Limb (tissue), 2 donors: ENCODE measurements around the gene MYCBP.
A peak's percentile ranks its signal among the peaks of the same experiment; 100 is the strongest.
"Not testable (repeated sequence)": the region's sequence is repeated elsewhere in the genome, so short reads cannot be mapped to it uniquely, and the experiment has no call there.

ENCODE experiments used
- DNase-seq, 2 donors: peaks; one replicate each; pipeline ENCODE4 v3.0.0-alpha.2; 2016; ENCODE audit errors: extremely low spot score in 2 of 2

Gene MYCBP, protein sequence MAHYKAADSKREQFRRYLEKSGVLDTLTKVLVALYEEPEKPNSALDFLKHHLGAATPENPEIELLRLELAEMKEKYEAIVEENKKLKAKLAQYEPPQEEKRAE

GRCh38 chr1:38873027-38873969, at the start of gene MYCBP:
Gene MYCBP, minus strand, starts transcription at chr1:38873348. Its CDS starts 43 bp downstream, at chr1:38873305.
- DNase-seq, result peak; percentile 97 to 98

GRCh38 chr1:38919130-38919529, 46.0 kb upstream of the MYCBP start:
- no peak for DNase-seq

GRCh38 chr1:38918568-38918967, 45.4 kb upstream of the MYCBP start:
- no peak for DNase-seq

- no peak for DNase-seq
Measured at GRCh38 chr1:38917772-38918171, 44.6 kb upstream of the MYCBP start.

GRCh38 chr1:38917337-38917736, 44.2 kb upstream of the MYCBP start:
- no peak for DNase-seq

- DNase-seq, result no peak
Measured at GRCh38 chr1:38915352-38915948, 42.3 kb upstream of the MYCBP start.

GRCh38 chr1:38914908-38915307, 41.8 kb upstream of the MYCBP start:
- not testable (repeated sequence) for DNase-seq

GRCh38 chr1:38908821-38909220, 35.7 kb upstream of the MYCBP start:
- DNase-seq, result no peak

DNA sequence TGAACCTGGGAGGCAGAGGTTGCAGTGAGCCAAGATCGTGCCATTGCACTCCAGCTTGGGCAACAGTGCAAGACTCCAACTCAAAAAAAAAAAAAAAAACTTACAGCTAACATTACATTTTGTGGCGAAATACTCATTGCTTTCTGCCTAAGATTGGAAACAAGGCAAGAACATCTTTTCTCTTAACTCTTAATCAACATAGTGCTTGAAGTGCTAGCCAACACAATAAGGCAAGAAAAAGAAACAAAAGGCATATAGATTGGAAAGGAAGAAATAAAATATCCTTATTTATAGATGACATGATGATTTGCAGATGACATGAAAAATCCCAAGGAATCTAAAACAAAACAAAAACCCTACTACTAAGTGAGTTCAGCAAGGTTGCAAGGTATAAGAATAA, 32.8 kb upstream of the MYCBP start:
- DNase-seq, result no peak

DNA sequence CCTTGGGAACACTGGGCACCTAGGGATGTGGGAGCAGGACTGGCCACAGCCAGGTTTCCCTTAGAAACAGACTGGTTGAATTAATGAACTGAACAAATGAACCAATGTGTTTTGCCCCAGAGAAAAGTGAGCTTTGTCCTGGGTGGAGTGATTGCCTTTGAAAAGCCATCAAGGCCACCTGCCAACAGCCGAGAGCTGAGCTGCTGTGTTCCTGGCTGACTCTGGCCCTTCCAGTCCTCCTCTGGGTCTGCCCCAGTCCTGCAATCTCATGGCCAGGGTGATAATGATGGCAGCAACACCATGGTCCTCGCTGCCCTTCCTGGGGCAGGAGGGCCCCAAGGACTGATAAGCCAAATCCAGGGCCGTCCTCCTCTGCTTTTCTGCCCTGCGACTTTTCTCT, 26.4 kb upstream of the MYCBP start:
- no peak for DNase-seq

DNA sequence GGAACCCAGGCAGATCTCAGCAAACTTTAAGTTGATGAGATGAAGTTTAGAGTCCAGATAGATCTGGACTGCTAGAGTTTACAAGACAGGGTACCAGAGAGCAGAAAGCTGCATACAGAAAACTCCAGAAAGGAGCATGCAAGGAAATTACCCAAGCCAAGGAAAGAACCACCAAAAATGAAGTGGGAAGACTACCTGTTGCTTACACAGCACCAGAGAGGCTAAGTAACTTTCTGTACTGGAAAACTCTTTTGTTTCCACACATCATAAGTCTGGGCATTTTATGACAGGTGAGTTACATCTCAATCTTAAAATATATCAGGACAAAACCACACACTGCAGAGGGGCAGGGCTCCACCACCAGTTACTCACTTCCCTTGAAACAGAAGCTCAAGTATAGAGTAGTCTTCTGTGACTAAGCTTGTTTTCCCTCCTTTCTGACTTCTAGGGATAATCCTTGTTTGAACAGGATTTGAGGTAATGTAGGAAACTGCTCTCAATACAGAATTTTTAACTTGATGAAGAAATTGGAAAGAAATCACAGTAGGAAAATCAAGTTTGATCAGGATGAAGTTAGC, 25.6 kb upstream of the MYCBP start:
- no peak for DNase-seq

GRCh38 chr1:38896169-38896568, 23.0 kb upstream of the MYCBP start:
- DNase-seq, result no peak

DNA sequence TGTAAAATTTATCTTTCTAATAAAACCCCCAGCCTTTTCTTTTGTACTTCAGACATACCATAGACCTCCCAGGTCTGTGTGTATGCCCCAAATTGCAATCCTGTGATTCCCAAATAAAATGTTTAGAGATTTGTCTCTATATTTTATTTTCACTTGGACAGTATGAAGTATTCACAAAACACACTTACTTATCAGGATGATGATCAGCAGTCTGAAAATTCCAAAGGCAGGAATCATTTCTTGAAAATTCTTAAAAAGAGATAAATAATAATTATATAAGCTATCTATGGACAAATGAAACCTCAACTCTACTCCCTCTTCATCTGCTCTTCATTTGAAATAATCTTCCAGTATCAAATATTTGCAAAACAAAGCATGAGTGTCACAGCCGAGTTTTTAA, 19.8 kb upstream of the MYCBP start:
- no peak for DNase-seq

- no peak for DNase-seq
Measured at GRCh38 chr1:38891753-38892152, 18.6 kb upstream of the MYCBP start.

GRCh38 chr1:38889589-38889988, 16.4 kb upstream of the MYCBP start:
- no peak for DNase-seq

DNA sequence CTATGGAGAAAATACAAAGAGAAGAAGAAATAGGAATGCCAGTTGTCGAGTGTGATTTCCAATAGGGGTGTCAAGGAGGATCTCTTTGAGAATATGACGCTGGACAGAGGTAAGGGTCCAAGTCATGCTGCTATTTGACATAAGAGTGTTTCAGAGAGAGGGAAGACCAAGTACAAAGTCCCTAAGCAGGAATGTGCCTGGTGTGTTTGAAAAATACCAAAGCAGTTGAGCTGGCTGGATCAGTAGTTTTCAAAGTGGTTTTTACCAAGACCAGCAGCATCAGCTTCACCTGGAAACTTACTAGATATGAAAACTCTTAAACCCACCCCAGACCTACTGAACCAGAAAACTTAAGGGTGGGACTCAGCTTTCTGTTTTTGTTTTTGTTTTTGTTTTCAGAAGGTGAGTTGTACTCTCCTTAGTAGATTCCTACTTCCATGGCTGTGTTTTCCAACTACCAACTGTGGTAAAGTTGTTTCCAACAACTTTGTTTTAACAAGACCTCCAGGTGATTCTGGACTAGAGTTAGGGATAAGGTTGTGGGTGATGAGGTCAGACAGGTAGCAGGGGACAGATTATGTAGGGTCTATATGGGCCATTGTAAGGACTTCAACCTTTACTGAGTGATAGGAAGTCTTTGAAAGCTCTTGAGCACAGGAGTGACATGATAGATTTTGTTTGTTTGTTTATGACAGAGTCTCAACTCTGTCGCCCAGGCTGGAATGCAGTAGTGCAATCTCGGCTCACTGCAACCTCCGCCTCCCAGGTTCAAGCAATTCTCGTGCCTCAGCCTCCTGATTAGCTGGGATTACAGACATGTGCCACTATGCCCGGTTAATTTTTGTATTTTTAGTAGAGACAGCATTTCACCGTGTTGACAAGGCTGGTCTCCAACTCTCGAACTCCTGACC, 15.5 kb upstream of the MYCBP start:
- DNase-seq, result no peak

- no peak for DNase-seq
Measured at GRCh38 chr1:38885092-38885491, 11.9 kb upstream of the MYCBP start.

DNA sequence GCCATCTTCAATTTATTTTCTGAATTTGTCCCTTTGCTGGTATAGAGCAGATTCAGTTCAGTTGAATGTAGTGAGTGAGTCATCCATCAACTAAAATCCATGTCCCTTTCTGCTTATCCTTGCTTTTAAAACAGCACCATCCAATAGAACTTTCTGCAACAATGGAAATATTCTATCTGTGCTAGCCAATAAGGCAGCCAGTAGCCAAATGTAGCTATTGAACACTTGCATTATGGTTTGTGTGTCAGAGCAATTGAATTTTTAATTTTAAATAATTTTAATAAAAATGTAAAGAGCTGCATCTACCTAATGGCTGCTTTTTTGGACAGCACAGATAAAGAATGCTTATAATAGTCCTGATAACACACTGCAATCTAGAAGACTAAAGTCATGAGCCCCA, 8.3 kb upstream of the MYCBP start, which contains the start of gene GJA9:
Gene GJA9, minus strand, starts transcription at position 101 of the 400 bp plus-strand sequence. CDS start 5,489 bp downstream, outside the sequence.
- no peak for DNase-seq

DNA sequence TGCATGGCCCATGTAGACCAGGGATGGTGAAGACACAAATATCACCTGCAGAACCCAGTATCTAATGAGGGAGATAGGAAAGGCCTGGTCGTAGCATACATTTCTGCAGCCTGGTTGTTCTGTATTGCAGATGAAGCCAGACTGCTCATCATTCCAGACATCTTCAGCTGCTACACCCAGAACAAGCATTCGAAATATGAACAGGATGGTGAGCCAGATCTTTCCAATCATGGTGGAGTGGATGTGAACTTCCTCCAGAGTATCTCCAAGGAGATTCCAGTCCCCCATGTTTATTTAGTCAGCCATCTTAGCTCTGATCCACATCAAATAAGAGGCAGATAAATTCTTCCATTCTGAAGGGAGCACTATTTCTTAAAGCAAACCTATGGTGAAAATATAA, 2.7 kb upstream of the MYCBP start:
- no peak for DNase-seq

- no peak for DNase-seq
Measured at GRCh38 chr1:38872401-38873026, 634 bp downstream of the MYCBP start.

DNA sequence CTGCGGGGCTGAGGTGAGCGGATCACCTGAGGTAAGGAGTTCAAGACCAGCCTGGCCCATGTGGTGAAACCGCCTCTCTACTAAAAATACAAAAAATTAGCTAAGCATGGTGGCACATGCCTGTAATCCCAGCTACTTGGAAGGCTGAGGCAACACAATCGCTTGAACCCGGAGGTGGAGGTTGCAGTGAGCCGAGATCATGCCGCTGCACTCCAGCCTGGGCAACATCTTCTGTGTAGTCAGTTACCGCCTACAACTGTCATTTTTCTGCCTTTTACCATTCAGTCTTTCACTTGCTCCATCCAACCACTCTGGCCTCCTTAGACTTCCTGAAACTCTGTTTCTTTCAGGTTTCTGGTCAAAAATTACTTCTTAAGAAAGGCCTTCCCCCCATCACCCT, 2.2 kb downstream of the MYCBP start:
- no peak for DNase-seq
